K562 (cell line): Measurements from ENCODE around the gene CFDP1. TPM values are rescaled to one million over a fixed set of nuclear protein-coding genes. Genes with fewer than 3 reads are reported as not detected.

Experiments
- BHLHE40 ChIP-seq: IDR thresholded peaks from 2 replicates; pipeline ENCODE4 v1.6.1; 2011; ENCODE audit warnings: low read length, improper control_type of control experiment
- CBFA2T2 ChIP-seq: fragments of 450-650 bp; conservative IDR thresholded peaks from 2 replicates; pipeline ENCODE4 v1.6.1; 2017; ENCODE audit warnings: mild to moderate bottlenecking
- CBX3 ChIP-seq, 2 experiments: IDR thresholded peaks; 1 replicate in 1 of 2; 2 replicates in 1 of 2; pipeline ENCODE4 v1.6.1; 2012; ENCODE audit warnings: inconsistent platforms in 2 of 2, low read length in 2 of 2, borderline replicate concordance in 1 of 2, control low read depth in 1 of 2
- GMEB1 ChIP-seq: fragments of 250-450 bp; sonication (Bioruptor Pico); IDR thresholded peaks from 2 replicates; pipeline ENCODE4 v1.4.0; 2020; ENCODE audit warnings: mild to moderate bottlenecking
- KDM2B ChIP-seq: fragments of 250-450 bp; sonication (Bioruptor Pico); IDR thresholded peaks from 2 replicates; pipeline ENCODE4 v1.8.0; 2021; ENCODE audit warnings: mild to moderate bottlenecking, moderate library complexity
- L3MBTL2 ChIP-seq: fragments of 450-650 bp; IDR thresholded peaks from 2 replicates; pipeline ENCODE4 v1.6.1; 2016; ENCODE audit warnings: mild to moderate bottlenecking, moderate library complexity
- MTA2 ChIP-seq: fragments of 450-650 bp; IDR thresholded peaks from 2 replicates; pipeline ENCODE4 v1.6.1; 2016; ENCODE audit warnings: low read depth
- PKNOX1 ChIP-seq: fragments of 450-650 bp; IDR thresholded peaks from 2 replicates; pipeline ENCODE4 v1.6.1; 2016
- SMAD2 ChIP-seq: fragments of 150-350 bp; IDR thresholded peaks from 2 replicates; pipeline ENCODE4 v1.6.1; 2014; ENCODE audit warnings: low read depth, mild to moderate bottlenecking, low read length
- TEAD2 ChIP-seq: fragments of 450-650 bp; IDR thresholded peaks from 2 replicates; pipeline ENCODE4 v1.6.1; 2016; ENCODE audit warnings: missing genetic modification characterization, control low read depth, missing compliant biosample characterization
- UBTF ChIP-seq, 2 experiments: IDR thresholded peaks; 2 replicates each; pipeline ENCODE4 v1.6.1; 2012; ENCODE audit warnings: improper control_type of control experiment in 2 of 2, low read depth in 2 of 2, low read length in 2 of 2, borderline replicate concordance in 1 of 2
- ZBTB7A ChIP-seq: IDR thresholded peaks from 2 replicates; pipeline ENCODE4 v1.6.1; 2011; ENCODE audit warnings: low read depth, mild to moderate bottlenecking, low read length, moderate library complexity, borderline replicate concordance; ENCODE audit not compliant: control insufficient read depth
- ZNF224 ChIP-seq: sonication (generic); formaldehyde crosslinking; IDR thresholded peaks from 2 replicates; pipeline ENCODE4 v1.8.0; 2022; ENCODE audit warnings: mild to moderate bottlenecking, missing genetic modification reagents
- ZNF280A ChIP-seq: fragments of 450-650 bp; IDR thresholded peaks from 2 replicates; pipeline ENCODE4 v1.6.1; 2018; ENCODE audit warnings: mild to moderate bottlenecking, low read depth; ENCODE audit not compliant: partially characterized antibody
- ZNF511 ChIP-seq: sonication (generic); formaldehyde crosslinking; IDR thresholded peaks from 2 replicates; pipeline ENCODE4 v1.8.0; 2022; ENCODE audit warnings: mild to moderate bottlenecking, missing genetic modification reagents
- ZNF512 ChIP-seq: IDR thresholded peaks from 2 replicates; pipeline ENCODE4 v1.6.1; 2016; ENCODE audit warnings: missing genetic modification characterization, missing compliant biosample characterization
- ZNF696 ChIP-seq: fragments of 250-450 bp; sonication (Bioruptor Pico); conservative IDR thresholded peaks from 2 replicates; pipeline ENCODE4 v1.4.0; 2020; ENCODE audit warnings: mild to moderate bottlenecking, moderate library complexity
- polyA plus RNA-seq, 8 experiments: library from polyadenylated mRNA; depleted of rRNA in 4 of 8; stranded (reverse) in 5 of 8; unstranded in 3 of 8; fragments of >200 nt; fragmentation: Nextera tagmentation in 2 of 8; fragmentation: Illumina TruSeq in 1 of 8; extraction: Ambion mirVana in 2 of 8; extraction: Trizol in 1 of 8; gene quantifications; 2 replicates each; pipeline versions ENCODE4 v1.2.1 to v1.2.3, GENCODE V29; 2011 to 2014; ENCODE audit warnings: inconsistent platforms in 1 of 8, missing spikeins in 1 of 8
- total RNA-seq, 7 experiments: library from RNA; depleted of rRNA in 6 of 7; stranded (reverse); fragments of >200 nt in 6 of 7; fragmentation: Illumina TruSeq in 2 of 7; extraction: Trizol in 2 of 7; gene quantifications; 2 replicates each; pipeline versions ENCODE4 v1.2.1 to v1.2.3, GENCODE V29; 2011 to 2021; ENCODE audit warnings: low replicate concordance in 1 of 7

Gene CFDP1
- total and polyA plus RNA-seq, 9 of the 15 experiments (the other 6 are each of a cell fraction or from before 2014, with no cell fraction given): 31.5 to 78.4 (median 61.7) TPM

- TF ChIP-seq TEAD2 (tag): no peak
- 0 out of 2 replicates have a peak, but pooled peaks have one; percentile 81 for TF ChIP-seq KDM2B (CRISPR knock-in tag)
- TF ChIP-seq CBFA2T2: no peak
- no peak for TF ChIP-seq BHLHE40
- TF ChIP-seq PKNOX1: no peak
- TF ChIP-seq GMEB1: no peak
- no peak for TF ChIP-seq ZNF511 (CRISPR knock-in tag)
- TF ChIP-seq L3MBTL2: peak; percentile 59
- no peak for TF ChIP-seq ZBTB7A
- TF ChIP-seq MTA2: no peak
- TF ChIP-seq CBX3 (IDR thresholded peaks at IDR 0.05; ENCODE audit: borderline replicate concordance in 1 of 2, low read length in 2 of 2): no peak
- no peak for TF ChIP-seq SMAD2
- no peak for TF ChIP-seq ZNF512 (tag)
- TF ChIP-seq ZNF696 (CRISPR knock-in tag): no peak
- no peak for TF ChIP-seq ZNF224 (CRISPR knock-in tag)
- no peak for TF ChIP-seq ZNF280A
- 0 out of 4 replicates have a peak, but pooled peaks of 1 of the 2 experiments have one; percentile 27 for TF ChIP-seq UBTF (IDR thresholded peaks at IDR 0.05; ENCODE audit: borderline replicate concordance in 1 of 2, low read depth in 2 of 2, low read length in 2 of 2)
These were observed 167.2 kb downstream of the CFDP1 start (continued) for GRCh38 chr16:75265911-75266701.
